Activated CD8-positive, alpha-beta memory T cell treated with anti-CD3 and anti-CD28 coated beads for 4 hours (primary cell): ENCODE results near the gene OVCA2.

Experiments used
- DNase-seq, 2 donors: peaks; one replicate each; pipeline ENCODE4 v3.0.0-alpha.2; 2020; ENCODE audit warnings: low read depth in 2 of 2

The OVCA2 gene

DNA sequence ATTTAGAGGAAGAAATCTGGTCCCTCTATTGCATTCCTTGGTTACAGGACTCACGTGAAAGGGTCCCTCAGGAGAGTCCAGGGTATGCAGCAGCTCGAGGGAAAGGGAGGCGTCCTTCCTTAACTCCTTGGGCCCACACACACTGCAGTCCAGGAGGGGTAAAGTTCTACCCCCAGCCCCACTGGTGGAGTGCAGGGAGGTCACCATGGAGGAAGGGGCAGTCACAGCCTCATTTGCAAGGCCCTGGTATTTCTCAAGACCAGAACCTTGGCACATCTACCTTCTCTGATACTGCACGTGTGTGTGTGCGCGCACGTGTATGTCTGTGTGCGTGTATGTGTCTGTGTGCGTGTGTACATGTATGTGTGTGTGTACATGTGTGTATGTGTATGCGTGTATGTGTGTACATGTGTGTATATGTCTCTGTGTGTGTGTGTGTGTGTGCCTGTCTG, 24.2 kb downstream of the OVCA2 start:
- DNase-seq = no peak

GRCh38 chr17:2067048-2067561, 25.3 kb downstream of the OVCA2 start:
- DNase-seq = no peak

DNA sequence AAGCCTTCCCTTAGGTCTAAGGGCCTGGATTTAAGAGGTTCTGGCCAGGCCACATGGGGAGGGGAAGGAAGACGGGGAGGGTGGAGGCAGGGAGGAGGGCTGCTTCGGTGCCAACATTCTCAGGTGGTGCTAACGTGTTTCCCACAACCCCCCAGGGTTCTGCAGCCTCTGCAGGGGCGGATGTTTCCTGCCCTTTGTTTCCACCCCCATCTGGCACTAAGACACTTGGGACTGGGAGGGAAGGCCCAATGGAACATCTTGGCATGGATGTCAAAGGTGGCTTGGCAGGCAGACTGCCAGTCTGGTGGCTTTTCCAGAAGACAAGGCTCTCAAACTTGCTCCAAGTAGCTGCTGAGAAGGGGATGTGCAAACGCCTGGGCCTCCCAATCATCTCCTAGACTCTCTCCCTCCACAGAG, 25.8 kb downstream of the OVCA2 start:
- no peak for DNase-seq

GRCh38 chr17:2068031-2068518, 26.3 kb downstream of the OVCA2 start:
- no peak for DNase-seq

DNA sequence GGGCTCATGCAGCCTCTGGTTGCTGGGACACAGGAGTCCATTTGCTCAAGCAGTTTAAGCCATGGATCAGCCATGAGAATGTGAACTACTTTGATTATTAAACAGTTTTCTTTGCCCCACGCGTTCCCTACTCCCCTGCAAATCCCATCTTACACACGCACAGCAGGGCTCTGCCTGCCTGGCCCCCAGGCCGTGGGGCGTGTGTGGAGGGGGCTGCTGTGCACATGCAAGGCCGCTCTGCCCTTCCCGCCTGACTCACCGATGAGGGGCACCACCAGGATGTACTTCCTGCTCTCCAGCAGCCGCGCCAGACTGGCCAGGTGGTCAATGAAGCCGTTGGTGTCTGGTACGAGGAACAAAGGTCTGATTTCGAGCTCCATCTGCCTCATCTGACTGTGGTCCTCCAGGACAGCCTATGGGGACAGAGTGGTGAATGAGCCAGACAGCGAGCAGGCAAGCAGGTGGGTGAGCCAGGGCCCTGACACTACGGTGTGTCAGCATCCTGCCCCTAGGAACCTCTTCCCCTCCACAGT, 26.8 kb downstream of the OVCA2 start:
- DNase-seq = no peak

DNA sequence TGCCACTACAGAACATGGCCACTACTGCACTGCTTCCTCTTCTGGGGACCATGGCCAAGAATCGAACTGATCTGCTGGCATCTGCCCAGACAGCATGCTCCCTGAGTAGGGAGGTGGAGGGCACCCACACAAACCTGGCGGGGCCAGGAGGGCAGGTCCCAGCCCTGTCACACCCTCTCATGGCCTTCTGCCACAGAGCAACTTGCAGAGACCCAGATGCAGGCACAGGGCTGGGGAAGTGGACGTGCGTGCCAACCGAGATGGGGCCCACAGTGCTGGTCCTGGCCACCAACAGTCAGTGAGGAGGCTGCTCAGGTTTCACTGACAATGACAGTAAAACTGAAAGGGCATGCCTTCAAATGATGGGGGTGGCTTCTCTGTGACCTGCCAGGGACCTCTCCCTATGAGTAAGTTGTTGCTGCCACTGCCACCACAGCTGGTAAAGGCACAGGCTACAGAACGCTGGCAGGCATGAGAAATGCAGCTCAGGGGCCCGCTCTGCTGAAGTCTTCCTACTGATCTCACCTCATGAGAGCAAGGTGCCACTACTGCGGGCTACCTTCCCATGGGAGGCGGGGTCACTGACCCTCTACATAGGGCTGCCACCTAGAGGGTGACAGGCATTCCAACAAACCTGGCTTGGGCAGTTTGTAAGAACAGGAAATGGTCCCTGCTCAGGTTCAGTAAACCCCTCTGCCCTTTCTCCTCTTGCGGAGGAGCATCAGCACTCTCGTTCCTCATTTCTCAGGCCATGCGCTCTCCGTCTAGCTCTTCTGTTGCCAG, 28.6 kb downstream of the OVCA2 start:
- DNase-seq = no peak

DNA sequence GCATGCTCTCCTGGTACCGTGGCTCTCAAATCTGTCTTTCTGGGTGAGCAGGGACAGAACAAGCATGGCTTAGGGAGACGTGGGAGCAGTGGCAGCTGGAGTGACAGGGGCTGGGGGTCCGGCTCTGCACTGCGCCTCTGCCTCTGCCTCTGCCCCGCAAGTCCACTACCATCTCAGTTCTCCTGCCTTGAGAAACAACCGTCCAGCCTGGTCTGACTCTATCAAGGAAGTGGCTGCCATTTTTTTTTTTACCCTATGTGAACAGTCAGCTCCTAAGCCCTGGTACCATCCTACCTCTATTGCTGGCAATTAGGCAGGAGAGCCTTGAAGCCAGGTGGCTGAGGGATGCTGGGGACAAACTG, 29.2 kb downstream of the OVCA2 start:
- DNase-seq = no peak

DNA sequence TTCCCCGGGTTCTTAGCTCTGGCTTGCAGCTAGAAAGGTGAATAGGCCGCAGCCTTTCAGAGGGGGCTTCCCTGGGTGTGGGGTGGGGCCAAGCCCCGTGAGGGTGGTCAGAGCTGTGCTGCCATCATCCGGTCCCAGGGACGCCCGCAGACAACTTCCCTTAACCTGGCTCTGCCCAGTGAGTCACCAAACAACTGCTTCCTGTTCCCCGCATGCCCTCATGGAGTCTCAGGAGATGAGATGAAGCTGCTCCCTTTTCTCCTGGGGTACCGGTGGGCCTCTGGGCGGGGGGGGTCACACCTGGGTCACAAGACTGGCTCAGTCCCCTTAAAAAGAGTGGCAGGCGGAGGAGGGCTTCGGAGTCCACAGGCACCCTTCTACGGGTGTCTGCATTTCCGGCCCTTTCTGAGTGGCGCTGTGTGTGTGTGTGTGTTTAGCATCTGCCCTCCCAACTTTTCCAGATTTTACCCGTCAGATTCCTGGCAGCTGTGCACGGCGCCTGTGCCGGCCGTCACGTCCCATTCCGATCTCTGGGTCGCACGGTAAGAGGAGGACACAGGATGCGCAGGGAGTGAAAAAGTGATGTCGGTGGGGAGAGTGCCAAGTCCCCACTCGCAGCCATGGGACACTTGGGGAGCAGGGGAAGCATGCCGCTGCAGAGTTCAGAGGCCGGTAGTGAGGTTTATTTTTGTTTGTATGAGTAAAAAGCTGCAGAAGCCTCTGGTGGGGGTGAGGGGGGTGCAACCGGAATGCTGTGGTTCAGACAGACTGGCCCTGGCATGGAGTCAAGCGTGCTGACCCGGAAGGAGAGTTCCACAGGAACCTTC, 29.8 kb downstream of the OVCA2 start:
- no peak for DNase-seq

- no peak for DNase-seq
Measured at GRCh38 chr17:2074919-2075318, 33.1 kb downstream of the OVCA2 start.

- no peak for DNase-seq
Measured at GRCh38 chr17:2075336-2076086, 33.7 kb downstream of the OVCA2 start.

DNA sequence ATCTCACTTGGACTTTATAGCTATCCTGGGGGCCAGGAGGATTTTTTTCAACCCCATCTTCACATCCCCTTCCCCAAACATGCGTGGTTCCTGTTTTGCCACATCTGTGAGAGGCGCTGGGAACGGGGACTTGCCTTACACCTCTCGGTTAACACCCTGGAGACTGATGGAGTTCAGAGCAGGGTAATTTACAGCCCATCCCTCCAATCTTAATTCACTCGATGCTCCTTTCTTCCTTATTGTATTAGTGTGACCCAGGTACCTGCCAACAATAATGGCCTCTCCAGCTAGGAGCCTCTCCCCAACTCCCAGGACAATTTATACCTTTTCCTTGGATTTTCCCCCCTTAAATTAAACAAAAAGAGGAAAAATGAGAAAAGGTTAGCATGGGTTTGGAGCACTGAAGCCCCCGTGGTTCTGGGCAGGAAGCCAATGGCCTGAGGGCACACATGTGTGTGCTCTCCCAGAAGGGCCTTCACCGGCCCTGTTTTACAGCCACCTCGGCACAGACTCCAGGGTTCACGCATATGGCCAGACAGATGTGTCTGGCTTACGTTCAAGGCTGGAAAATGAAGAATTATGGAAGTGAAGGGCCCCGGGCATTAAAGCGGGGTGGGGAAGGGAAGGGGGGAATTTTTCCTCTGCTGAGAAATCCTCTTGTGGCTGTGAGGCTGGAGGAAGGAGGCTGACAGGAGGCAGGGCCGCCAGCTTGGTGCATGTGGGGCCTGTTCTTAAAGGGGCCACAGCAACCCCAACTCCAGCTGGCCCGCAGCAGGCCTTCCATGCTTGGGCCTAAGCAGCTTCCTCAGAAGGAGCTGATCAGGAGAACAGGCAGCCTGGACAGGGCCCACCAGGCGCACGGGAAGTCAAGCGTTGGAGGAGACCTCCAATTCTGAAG, 34.5 kb downstream of the OVCA2 start:
- DNase-seq = no peak

GRCh38 chr17:2077040-2077439, 35.2 kb downstream of the OVCA2 start:
- DNase-seq = no peak

- no peak for DNase-seq
Measured at GRCh38 chr17:2081564-2081963, 39.7 kb downstream of the OVCA2 start.

GRCh38 chr17:2082003-2082781, 40.4 kb downstream of the OVCA2 start:
- no peak for DNase-seq

DNA sequence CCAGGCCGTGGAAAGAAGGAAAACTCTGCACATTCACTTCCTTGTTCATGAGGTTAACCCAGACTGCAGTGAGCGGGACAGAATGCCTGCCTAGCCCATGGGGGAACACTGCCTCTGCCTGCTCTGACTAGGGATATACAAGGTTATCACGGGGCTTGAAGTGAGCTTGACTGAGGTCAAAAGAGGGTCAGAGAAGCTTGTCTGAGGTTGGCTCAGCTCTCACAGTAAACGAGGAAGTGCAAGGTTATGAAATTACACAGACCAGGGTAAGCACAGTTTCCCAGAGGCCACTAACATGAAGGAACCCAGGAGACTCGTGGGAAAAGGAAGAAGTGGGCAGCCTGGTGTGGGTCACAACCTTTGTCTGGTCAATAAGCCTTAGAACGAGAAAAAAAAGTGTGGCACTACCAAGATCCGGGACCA, 41.8 kb downstream of the OVCA2 start:
- no peak for DNase-seq

DNA sequence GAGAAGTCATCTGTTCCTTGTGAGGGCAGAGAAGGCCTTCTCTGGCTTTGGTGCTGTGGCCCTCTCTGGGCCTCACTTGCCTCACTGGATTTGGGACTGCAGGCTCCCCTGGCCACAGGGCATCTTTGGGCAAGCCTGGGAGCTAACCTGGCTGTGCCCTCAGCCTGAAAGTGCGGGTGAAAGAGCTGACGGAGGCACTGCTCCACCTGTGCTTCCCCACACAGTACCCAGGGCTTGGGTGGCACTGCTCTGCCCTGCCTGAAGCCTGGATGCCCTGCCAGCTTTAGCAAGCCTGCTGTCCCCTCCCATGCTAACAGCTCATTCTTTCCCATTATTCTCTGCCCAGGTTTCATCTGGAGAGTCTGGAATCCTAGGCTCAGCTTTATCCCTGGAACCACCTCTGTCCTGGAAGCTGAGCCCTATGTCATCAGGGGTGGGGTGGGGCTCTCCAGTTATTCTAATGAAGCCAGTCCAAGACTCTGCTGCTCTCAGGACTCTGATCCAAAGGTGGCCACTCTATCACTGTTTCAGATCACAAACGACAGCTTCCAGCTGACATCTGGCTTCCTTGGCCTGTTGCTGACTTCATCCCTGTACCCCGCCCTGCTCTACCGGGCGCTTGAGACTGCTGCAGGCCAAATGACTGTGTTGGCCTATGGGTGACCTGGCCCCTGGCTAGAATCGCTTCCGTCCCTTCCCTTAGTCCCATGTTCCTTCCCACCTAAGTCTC, 42.4 kb downstream of the OVCA2 start:
- no peak for DNase-seq

DNA sequence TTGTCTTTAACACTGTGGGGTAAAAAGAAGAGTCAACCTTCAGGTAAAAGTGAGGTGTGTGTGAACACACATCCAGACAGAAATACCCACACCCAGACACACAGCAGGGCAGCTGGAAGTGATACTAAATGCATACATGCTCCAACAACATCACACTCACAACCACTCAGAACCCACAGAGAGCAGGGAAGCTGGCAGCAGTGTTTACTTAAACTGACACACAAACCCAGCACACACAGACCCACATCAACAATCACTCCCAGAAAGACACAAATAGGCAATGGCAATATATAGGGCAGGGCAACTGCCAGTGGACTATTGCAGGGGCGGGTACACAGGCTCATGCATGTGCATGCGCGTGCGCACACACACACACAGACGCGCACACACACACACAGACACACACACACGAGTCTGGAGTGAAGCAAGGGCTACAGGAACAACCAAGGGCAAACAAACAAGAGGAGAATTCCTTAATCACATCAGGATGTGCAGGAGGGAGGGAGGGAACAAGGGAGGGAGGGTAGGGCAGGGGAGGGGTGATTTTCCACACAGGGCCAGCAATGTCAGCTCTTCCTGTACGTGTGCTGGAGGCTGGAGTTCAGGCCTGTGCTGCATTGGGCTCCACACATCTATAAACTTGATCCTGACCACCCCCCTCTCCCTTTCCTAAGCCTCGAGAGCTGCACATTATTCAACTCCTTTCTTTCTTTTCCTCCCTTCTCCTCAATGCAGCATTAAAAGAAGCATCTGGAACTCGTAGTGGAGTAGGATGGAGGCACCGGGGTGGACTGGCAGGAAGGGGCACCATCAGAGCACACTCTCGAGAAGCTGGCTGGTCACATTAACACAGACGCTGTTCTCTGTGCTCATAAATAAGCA, 43.2 kb downstream of the OVCA2 start:
- DNase-seq = no peak

DNA sequence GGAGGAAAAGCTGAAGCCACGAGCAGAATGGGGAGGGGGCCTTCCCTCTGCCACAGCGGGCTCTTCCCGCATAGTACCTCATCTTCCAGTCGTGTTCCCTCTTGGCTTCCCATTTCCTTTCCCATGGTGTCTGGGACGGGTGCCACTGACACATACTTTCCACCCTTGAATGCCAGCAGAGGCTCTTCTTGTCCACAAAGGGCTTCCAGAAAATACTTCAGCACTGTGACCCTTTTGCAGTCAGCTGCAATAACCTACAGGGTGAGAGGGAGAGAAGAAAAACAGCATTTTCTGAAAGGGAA, 43.8 kb downstream of the OVCA2 start:
- no peak for DNase-seq
